ENCODE results near the gene RBM12.

Gene RBM12

DNA sequence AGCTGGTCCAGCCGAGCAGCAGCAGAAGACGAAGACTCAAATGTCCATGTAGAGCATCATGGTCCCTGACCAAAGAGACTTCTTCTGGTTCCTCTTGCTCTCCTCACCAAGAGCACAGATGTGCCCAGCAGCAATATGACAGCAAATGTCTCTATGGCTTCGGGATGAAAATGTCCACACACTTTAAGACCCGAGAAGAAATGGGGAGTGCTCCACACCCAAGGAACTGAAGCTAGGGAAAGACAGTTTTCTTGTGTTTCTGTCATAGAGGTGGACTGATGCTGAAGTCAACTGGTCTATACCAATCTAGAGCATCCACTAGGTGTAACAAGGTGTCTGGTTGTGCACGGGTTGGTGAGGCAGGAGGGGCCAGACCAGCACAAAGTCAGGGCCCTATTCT is 4.5 kb upstream of the RBM12 start:
- TF ChIP-seq, protein P1, sequence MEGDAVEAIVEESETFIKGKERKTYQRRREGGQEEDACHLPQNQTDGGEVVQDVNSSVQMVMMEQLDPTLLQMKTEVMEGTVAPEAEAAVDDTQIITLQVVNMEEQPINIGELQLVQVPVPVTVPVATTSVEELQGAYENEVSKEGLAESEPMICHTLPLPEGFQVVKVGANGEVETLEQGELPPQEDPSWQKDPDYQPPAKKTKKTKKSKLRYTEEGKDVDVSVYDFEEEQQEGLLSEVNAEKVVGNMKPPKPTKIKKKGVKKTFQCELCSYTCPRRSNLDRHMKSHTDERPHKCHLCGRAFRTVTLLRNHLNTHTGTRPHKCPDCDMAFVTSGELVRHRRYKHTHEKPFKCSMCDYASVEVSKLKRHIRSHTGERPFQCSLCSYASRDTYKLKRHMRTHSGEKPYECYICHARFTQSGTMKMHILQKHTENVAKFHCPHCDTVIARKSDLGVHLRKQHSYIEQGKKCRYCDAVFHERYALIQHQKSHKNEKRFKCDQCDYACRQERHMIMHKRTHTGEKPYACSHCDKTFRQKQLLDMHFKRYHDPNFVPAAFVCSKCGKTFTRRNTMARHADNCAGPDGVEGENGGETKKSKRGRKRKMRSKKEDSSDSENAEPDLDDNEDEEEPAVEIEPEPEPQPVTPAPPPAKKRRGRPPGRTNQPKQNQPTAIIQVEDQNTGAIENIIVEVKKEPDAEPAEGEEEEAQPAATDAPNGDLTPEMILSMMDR (IDR thresholded peaks at IDR 0.05; ENCODE audit: low read depth, low read length) = no peak
- DNase-seq (ENCODE audit: extremely low read depth, low read depth) = no peak

DNA sequence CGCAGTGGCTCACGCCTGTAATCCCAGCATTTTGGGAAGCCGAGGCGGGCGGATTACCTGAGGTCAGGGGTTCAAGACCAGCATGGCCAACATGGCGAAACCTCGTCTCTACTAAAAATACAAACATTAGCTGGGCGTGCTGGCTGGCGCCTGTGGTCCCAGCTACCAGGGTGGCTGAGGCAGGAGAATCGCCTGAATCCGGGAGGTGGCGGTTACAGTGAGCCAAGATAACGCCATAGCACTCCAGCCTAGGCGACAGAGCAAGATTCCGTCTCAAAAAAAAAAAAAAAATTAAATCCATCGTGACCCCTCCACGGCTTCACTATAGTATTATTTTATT is 1.2 kb upstream of the RBM12 start:
- TF ChIP-seq, protein P1 (IDR thresholded peaks at IDR 0.05; ENCODE audit: low read depth, low read length) = no peak
- no peak for DNase-seq (ENCODE audit: extremely low read depth, low read depth)

DNA sequence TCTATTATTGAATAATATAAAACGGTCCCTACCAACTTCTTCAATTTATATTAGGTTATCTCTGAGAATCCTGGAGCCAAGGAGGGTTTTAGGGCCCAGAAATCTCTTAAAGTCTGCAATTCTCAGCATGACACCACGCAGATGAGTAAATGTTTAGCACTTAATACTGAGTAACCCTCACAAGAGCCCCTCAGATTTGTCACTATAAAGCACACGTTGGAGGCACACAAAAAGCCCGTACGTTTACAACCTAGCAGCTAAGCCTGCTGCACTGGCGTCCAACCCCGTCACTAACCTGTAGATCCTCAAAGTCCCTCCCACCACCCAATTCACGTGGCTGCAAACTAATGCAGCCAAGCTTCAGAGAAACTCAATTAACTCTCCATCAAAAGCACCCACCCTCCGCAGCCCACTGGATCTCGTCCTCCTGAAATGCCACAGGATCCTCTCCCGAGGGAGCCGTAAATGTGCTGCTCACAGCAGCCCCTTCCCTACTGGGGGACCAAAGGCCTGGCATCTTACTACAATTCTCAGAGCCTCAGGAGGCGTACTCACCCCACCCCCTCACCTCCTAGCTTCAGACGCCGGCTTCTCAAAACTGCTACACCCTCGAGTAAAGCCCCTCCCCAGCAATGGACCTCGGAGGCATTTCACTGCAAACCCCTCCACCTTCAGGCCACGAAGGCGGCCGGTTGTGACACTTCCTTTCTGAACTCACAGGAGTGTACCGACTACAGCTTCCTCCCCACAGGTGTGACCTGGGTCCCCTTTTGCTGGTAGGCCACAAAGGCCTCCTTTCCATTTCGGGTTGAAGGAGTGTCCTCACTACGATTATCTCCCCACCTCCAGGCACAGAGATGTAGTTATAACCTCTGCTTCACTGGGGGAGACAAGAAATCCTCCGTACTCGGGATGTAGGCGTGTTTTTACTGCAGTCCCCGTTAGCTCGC is 909 bp downstream of the RBM12 start:
- DNase-seq (ENCODE audit: extremely low read depth, low read depth) = no peak
- TF ChIP-seq, protein P1 (IDR thresholded peaks at IDR 0.05; ENCODE audit: low read depth, low read length) = no peak

DNA sequence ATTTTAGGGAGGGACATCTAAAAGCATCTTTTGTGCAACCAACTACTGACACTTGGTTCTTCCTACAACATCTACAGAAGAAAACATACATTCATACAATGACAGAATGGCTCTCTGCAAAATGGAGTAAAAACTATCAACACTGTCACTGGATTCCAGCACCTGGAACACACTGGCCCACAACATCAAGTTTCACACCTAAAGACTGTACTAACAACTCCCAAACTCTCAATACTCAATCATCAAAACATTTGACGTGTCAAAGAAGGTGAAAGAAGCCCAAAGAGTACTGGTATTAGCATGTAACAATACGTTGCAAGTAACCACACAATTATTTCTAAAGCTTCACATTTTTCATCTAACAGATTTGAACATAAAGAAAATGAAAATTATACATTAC is 2.1 kb downstream of the RBM12 start:
- TF ChIP-seq, protein P1 (IDR thresholded peaks at IDR 0.05; ENCODE audit: low read depth, low read length) = no peak
- DNase-seq (ENCODE audit: extremely low read depth, low read depth) = no peak

DNA sequence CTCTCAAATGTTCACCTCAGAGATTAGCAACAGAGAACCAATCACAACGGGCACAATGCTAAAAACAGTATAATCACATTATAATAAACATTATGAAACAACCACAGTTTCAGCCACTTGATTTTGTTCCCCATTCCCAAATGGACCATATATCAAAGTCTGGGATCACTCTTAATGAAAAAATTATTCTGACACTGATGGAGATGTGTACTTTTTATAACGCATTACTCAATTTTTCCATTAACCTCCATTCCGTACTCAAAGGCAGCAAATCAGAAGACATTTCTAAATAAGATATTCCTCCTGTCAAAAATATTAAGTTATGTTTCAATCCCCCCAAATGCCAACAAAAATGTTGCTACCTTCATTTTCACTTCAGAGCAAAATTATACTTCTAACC is 2.8 kb downstream of the RBM12 start:
- DNase-seq (ENCODE audit: extremely low read depth, low read depth) = no peak

DNA sequence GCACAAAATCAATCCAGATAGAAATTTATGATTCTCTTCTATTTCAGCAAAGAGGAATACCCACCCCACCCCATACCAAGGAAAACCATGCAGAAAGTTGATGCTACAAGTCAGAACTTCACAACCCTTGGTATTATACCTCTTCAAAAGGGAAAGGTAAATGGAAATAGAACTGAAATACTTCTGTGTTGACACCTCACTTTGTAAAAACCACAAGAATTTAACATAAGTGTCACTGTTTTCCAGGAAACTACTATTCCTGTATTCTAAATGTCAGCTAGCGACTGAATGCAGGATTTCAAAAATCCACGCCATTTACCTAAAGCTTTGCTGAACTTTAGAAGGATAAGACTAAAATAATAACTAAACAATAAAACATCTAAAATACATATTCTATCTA is 3.6 kb downstream of the RBM12 start:
- DNase-seq (ENCODE audit: extremely low read depth, low read depth) = no peak
- TF ChIP-seq, protein P1 (IDR thresholded peaks at IDR 0.05; ENCODE audit: low read depth, low read length) = no peak

More for the DNA sequence above, 2.8 kb downstream of the RBM12 start:
- TF ChIP-seq, protein P1 (IDR thresholded peaks at IDR 0.05; ENCODE audit: low read depth, low read length) = no peak

DNA sequence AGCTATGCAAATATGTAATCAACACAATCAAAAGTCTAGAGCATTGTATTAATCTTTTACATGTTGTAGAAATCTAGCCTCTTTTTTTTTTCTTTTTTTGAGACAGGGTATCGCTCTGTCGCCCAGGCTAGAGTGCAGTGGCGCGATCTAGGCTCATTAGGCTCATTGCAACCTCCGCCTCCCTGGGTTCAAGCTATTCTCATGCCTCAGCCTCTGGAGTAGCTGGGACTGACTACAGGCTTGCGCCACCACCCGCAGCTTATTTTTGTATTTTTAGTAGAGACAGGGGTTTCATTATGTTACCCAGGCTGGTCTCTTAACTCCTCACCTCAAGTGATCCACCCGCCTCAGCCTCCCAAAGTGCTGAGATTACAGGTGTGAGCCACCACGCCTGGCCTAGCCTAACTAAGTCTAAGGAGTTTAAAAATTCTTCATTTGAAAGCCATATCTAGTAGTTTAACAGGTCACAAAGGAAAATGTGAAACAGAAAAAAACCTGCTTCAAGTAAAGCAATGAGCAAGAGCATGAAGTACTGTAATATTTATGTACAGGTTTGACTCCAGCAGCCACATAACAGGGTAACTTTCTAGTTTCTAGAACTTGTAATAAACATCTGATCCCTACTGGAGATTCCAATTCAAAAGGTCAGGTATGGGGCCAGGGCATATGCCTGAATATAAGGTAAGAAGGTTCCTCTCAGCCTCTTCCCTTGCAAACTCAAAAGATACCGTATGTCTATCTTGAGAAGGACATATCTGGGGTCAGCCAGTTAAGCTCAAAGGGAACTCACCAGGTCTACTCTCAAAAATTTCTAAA is 4.4 kb downstream of the RBM12 start:
- TF ChIP-seq, protein P1 (IDR thresholded peaks at IDR 0.05; ENCODE audit: low read depth, low read length) = no peak
- no peak for DNase-seq (ENCODE audit: extremely low read depth, low read depth)

All from AG09319 (cell line).